ENCODE results near the gene CACNA1D. TPM values are rescaled to one million over a fixed set of nuclear protein-coding genes. Genes with fewer than 3 reads are reported as not detected.

CACNA1D gene
- total RNA-seq, 2 experiments from 2014 or later, result not detected

DNA sequence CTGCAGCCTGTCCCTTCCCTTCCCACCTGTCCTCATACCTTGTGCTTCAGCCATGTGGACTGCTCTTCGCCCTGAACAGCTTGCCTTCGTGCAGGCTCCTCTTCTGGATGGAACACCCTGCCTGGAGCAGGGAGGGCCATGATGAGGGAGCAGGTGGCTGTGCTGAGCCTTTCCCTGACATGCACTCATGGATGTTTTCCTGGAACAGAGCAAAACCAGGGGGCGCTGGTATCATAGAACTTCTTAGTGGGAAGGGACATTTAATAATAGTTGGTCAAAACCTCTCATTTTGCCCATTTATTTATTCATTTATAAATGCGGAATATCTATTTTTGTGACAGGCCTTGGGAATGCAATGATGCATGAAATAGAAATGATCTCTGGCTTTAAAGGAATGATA lies 149.3 kb downstream of the CACNA1D start:
- H3K4me1 Mint-ChIP-seq (ENCODE audit: low read depth), result no peaks in the 10 kb centered on the region
- no peak overlapping the region for H3K27ac Mint-ChIP-seq
- H3K27me3 Mint-ChIP-seq, result peaks cover 8% of the 10 kb centered on the region
- no peak overlapping the region for H3K4me3 Mint-ChIP-seq
- H3K9me3 Mint-ChIP-seq, result no peaks in the 10 kb centered on the region
- ChIA-PET CTCF (no interaction called here), POLR2A (no interaction called here)
- no peak for DNase-seq
- intact Hi-C loops (cut with micrococcal nuclease), result no loop called here
- H3K36me3 Mint-ChIP-seq (ENCODE audit: low read depth), result no peaks in the 10 kb centered on the region
- ATAC-seq, result no peak
- TF ChIP-seq CTCF (IDR thresholded peaks at IDR 0.05), result no peak

GRCh38 chr3:53645754-53646153 lies 151.3 kb downstream of the CACNA1D start:
- Mint-ChIP-seq H3K4me3 (no peak overlapping the region), H3K36me3 (ENCODE audit: low read depth) (no peaks in the 10 kb centered on the region), H3K27ac (no peak overlapping the region), H3K27me3 (peaks cover 15% of the 10 kb centered on the region), H3K4me1 (ENCODE audit: low read depth) (no peaks in the 10 kb centered on the region), H3K9me3 (no peaks in the 10 kb centered on the region)
- intact Hi-C loops (cut with micrococcal nuclease), result no loop called here
- ChIA-PET POLR2A (no interaction called here), CTCF (no interaction called here)
- DNase-seq (no peak), ATAC-seq (no peak)
- TF ChIP-seq CTCF (IDR thresholded peaks at IDR 0.05), result no peak

GRCh38 chr3:53646723-53647122 lies 152.3 kb downstream of the CACNA1D start:
- DNase-seq, result no peak
- Mint-ChIP-seq H3K4me1 (ENCODE audit: low read depth) (no peaks in the 10 kb centered on the region), H3K27me3 (peaks cover 19% of the 10 kb centered on the region), H3K36me3 (ENCODE audit: low read depth) (no peaks in the 10 kb centered on the region), H3K9me3 (no peaks in the 10 kb centered on the region), H3K27ac (no peak overlapping the region), H3K4me3 (no peak overlapping the region)
- intact Hi-C loops (cut with micrococcal nuclease), result no loop called here
- no peak for TF ChIP-seq CTCF (IDR thresholded peaks at IDR 0.05)
- no peak for ATAC-seq
- CTCF ChIA-PET, result no interaction called here
- POLR2A ChIA-PET, result no interaction called here

DNA sequence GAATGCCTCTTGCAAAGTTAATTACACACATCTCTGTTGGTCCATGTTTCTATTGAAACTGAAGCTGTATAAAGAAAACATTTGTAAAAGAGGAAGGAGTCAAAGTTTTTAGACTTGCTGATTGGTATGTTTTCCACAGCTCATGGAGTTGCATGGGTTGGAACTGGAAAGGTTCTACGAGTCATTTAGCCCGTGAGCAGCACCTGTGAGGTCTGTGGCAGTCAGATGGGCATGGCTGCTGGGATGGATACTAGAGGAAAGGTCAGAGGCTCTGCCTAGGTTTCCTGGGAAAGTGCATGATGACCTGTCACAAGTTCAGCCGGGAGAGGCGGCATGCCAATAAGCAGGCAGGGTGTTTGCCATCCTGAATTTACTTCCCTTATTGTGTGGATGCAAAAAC lies 155.4 kb downstream of the CACNA1D start:
- no peak for TF ChIP-seq CTCF (IDR thresholded peaks at IDR 0.05)
- Mint-ChIP-seq H3K4me3 (no peak overlapping the region), H3K4me1 (ENCODE audit: low read depth) (no peaks in the 10 kb centered on the region), H3K27me3 (peaks cover 28% of the 10 kb centered on the region), H3K36me3 (ENCODE audit: low read depth) (no peaks in the 10 kb centered on the region), H3K9me3 (peaks cover 8% of the 10 kb centered on the region), H3K27ac (no peak overlapping the region)
- no peak for ATAC-seq
- intact Hi-C loops (cut with micrococcal nuclease), result no loop called here
- CTCF ChIA-PET, result no interaction called here
- POLR2A ChIA-PET, result no interaction called here
- DNase-seq, result no peak

GRCh38 chr3:53650424-53650823 lies 156.0 kb downstream of the CACNA1D start:
- POLR2A ChIA-PET, result no interaction called here
- peaks cover 13% of the 10 kb centered on the region for H3K9me3 Mint-ChIP-seq
- TF ChIP-seq CTCF (IDR thresholded peaks at IDR 0.05), result no peak
- no peaks in the 10 kb centered on the region for H3K36me3 Mint-ChIP-seq (ENCODE audit: low read depth)
- CTCF ChIA-PET, result no interaction called here
- no peak overlapping the region for H3K4me3 Mint-ChIP-seq
- no peaks in the 10 kb centered on the region for H3K4me1 Mint-ChIP-seq (ENCODE audit: low read depth)
- DNase-seq, result peak; percentile 9
- peaks cover 31% of the 10 kb centered on the region for H3K27me3 Mint-ChIP-seq
- ATAC-seq, result no peak
- H3K27ac Mint-ChIP-seq, result no peak overlapping the region
- intact Hi-C loops (cut with micrococcal nuclease), result no loop called here

Measured in activated CD8-positive, alpha-beta T cell treated with anti-CD3 and anti-CD28 coated beads for 36 hours (primary cell).